Lower lobe of right lung (tissue), 2 donors: ENCODE results near the gene SLC25A22. TPM values are rescaled to one million over a fixed set of nuclear protein-coding genes. Genes with fewer than 3 reads are reported as not detected.

Experiments
- ATAC-seq, 2 donors: fragments of 200-7000 bp; cut with Tn5 transposase; one replicate each; pipeline ENCODE4 v1.9.1; 2020 to 2022; ENCODE audit warnings: mild to moderate bottlenecking in 2 of 2, moderate library complexity in 2 of 2
- DNase-seq: peaks from one replicate; pipeline ENCODE4 v3.0.0-alpha.2; 2020
- H3K27ac ChIP-seq: fragments of 200-600 bp; one replicate; pipeline ENCODE4 v1.8.0; 2022
- H3K27me3 ChIP-seq: fragments of 200-600 bp; one replicate; pipeline ENCODE4 v1.8.0; 2022; ENCODE audit warnings: low read depth
- H3K36me3 ChIP-seq: fragments of 200-600 bp; one replicate; pipeline ENCODE4 v1.8.0; 2022; ENCODE audit warnings: mild to moderate bottlenecking
- H3K4me1 ChIP-seq: fragments of 200-600 bp; one replicate; pipeline ENCODE4 v1.8.0; 2022
- H3K4me3 ChIP-seq: fragments of 200-600 bp; one replicate; pipeline ENCODE4 v1.8.0; 2022; ENCODE audit warnings: mild to moderate bottlenecking
- H3K9me3 ChIP-seq: fragments of 200-600 bp; one replicate; pipeline ENCODE4 v1.8.0; 2022
- CTCF ChIP-seq: fragments of 200-600 bp; IDR thresholded peaks from one replicate; pipeline ENCODE4 v1.8.0; 2022; ENCODE audit warnings: antibody characterized with exemption, mild to moderate bottlenecking
- intact Hi-C: fragments of 100-400 bp; cut with DNase I; formaldehyde crosslinking; loops from one replicate; pipeline ENCODE4 v1.11.0; 2022
- total RNA-seq: library from RNA; stranded (reverse); fragmentation: NEBNext Ultra II Directional; extraction: Animal tissue kit (Norgen Biotek cat#: 25700); gene quantifications from one replicate; pipeline ENCODE4 v1.2.1, GENCODE V29; 2021
- donor health status: DM: no; HTN: yes; CAD: no; lungs with severe emphysema.

SLC25A22 gene
- total RNA-seq, 1 donor from 2014 or later = 18.2 TPM

DNA sequence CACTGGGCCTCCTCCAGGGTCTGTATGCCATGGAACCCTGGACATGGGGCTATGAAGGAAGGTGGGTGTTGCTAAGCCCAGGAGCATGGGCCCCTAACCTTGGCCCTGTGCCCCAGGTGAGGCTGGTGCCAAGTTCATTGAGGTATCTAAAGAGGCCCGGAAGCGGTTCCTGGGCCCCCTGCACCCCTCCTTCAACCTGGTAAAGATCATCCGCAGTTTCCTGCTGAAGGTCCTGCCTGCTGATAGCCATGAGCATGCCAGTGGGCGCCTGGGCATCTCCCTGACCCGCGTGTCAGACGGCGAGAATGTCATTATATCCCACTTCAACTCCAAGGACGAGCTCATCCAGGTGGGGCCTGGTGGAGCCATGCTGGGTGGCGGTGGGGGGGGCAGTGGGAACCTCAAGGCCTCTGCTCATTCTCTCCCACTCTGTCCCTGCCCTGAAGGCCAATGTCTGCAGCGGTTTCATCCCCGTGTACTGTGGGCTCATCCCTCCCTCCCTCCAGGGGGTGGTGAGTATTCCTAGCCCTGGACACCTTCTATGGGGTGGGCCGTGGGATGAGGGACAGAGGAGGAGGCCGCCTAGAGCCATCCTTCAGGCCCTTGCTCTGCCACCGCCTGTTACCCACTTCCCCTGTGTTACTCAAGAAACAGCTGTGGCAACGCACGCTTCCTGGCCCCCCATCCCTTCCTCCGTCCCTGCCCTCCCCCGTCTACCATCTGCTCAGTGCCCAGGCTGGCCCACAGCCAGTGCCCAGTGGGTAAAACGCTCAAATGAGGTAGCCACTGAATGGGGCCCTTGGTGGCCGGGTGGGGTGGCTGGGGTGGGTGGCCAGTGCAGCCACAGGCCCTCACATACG lies 23.7 kb upstream of the SLC25A22 start:
- Histone ChIP-seq H3K9me3 (no peaks in the 10 kb centered on the region), H3K27me3 (no peaks in the 10 kb centered on the region), H3K27ac (peak overlapping the region; percentile 95), H3K36me3 (peaks cover 42% of the 10 kb centered on the region), H3K4me1 (peaks cover 46% of the 10 kb centered on the region), H3K4me3 (peak overlapping the region; percentile 68)
- TF ChIP-seq CTCF = no peak
- ATAC-seq = peak in 1 of 2 donors; percentile 1
- intact Hi-C loops = no loop called here
- peak; percentile 85 for DNase-seq

- peaks cover 42% of the 10 kb centered on the region for H3K36me3 ChIP-seq
- peak overlapping the region; percentile 68 for H3K4me3 ChIP-seq
- H3K27ac ChIP-seq = peak overlapping the region; percentile 95
- DNase-seq (peak; percentile 88), ATAC-seq (peak; percentile 64 to 67)
- H3K27me3 ChIP-seq = no peaks in the 10 kb centered on the region
- no peak for TF ChIP-seq CTCF
- no peaks in the 10 kb centered on the region for H3K9me3 ChIP-seq
- H3K4me1 ChIP-seq = peaks cover 38% of the 10 kb centered on the region
- intact Hi-C loops = no loop called here
Observed at GRCh38 chr11:820655-821511, 22.8 kb upstream of the SLC25A22 start.

DNA sequence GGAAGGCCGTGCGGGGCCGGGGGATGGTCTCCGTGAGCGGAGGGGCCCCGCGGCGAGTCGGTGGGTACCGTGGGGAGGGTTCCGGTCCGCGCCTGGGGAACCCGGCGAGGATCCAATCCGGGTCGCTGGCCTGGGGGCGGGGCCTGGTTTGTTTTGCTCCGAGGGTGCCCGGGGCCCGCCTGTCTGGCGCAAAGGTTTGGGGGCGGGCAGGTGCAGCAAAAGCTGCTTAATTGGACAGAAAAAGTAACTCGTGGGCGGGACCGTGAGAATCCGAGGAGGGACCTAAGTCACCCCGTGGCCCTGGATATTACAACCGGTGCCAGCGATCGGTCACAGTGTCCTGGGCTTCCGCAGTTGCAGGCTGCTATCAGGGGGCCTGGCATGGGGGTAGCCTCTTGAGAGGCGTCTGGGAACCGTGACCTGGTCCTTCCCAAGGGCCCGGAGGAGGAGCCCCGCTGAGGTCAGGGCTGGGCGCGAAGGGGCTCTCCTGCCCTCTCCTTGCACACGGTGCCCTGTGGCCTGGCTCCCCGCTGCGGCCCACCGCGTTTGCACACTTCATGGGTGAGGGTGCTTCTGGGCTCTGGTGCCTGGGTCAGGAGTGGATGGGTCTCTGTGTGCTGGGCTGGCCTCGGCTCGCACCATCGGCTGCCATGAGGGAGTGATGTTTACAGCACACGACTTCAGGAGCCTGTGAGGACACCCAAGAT lies 22.0 kb upstream of the SLC25A22 start:
- Histone ChIP-seq H3K36me3 (peaks cover 36% of the 10 kb centered on the region), H3K4me3 (peak overlapping the region; percentile 68), H3K27ac (peak overlapping the region; percentile 95), H3K4me1 (peaks cover 32% of the 10 kb centered on the region), H3K27me3 (no peaks in the 10 kb centered on the region), H3K9me3 (no peaks in the 10 kb centered on the region)
- no peak for TF ChIP-seq CTCF
- DNase-seq (peak; percentile 97), ATAC-seq (peak; percentile 79 to 83)
- intact Hi-C loops = no loop called here

GRCh38 chr11:819129-819931 lies 21.2 kb upstream of the SLC25A22 start:
- peak overlapping the region; percentile 95 for H3K27ac ChIP-seq
- H3K36me3 ChIP-seq = peaks cover 28% of the 10 kb centered on the region
- peak overlapping the region; percentile 68 for H3K4me3 ChIP-seq
- no peaks in the 10 kb centered on the region for H3K27me3 ChIP-seq
- TF ChIP-seq CTCF = peak; percentile 6
- H3K4me1 ChIP-seq = peaks cover 32% of the 10 kb centered on the region
- no peaks in the 10 kb centered on the region for H3K9me3 ChIP-seq
- intact Hi-C loops = no loop called here
- DNase-seq (peak; percentile 95), ATAC-seq (peak; percentile 92 to 93)
